Neuronal stem cell (in vitro differentiated cells): ENCODE results near the gene TTC33.

Experiments
- DNase-seq: peaks from one replicate; pipeline ENCODE4 v3.0.0-alpha.2; 2013; ENCODE audit warnings: low spot score
- H2AFZ ChIP-seq: one replicate; pipeline ENCODE4 v1.6.1; 2013; ENCODE audit warnings: mild to moderate bottlenecking, low read length, inconsistent platforms
- H2AK5ac ChIP-seq: 2 replicates; pipeline ENCODE4 v1.6.1; 2013; ENCODE audit warnings: low read depth, mild to moderate bottlenecking, inconsistent platforms, low read length, moderate library complexity, mixed read lengths
- H2BK120ac ChIP-seq: 2 replicates; pipeline ENCODE4 v1.6.1; 2013; ENCODE audit warnings: low read depth, mild to moderate bottlenecking, inconsistent platforms, low read length, moderate library complexity, mixed read lengths
- H2BK12ac ChIP-seq: one replicate; pipeline ENCODE4 v1.6.1; 2013; ENCODE audit warnings: low read length, inconsistent platforms
- H2BK15ac ChIP-seq: 2 replicates; pipeline ENCODE4 v1.6.1; 2013; ENCODE audit warnings: mild to moderate bottlenecking, low read length, inconsistent platforms, mixed read lengths
- H2BK5ac ChIP-seq: one replicate; pipeline ENCODE4 v1.6.1; 2013; ENCODE audit warnings: inconsistent platforms, mild to moderate bottlenecking, low read length, moderate library complexity
- H3K14ac ChIP-seq: one replicate; pipeline ENCODE4 v1.6.1; 2013; ENCODE audit warnings: low read length, inconsistent platforms
- H3K18ac ChIP-seq: 2 replicates; pipeline ENCODE4 v1.6.1; 2013; ENCODE audit warnings: low read length, inconsistent platforms
- H3K23ac ChIP-seq: 2 replicates; pipeline ENCODE4 v1.6.1; 2013; ENCODE audit warnings: low read depth, mild to moderate bottlenecking, mixed read lengths, low read length, inconsistent platforms; ENCODE audit not compliant: poor library complexity
- H3K27ac ChIP-seq: replicated peaks from 3 replicates; pipeline ENCODE4 v1.5.1; 2013; ENCODE audit warnings: low read length, inconsistent platforms
- H3K27me3 ChIP-seq, 3 experiments: 2 replicates each; pipeline ENCODE4 v1.6.1; 2013; ENCODE audit warnings: low read length in 3 of 3, mild to moderate bottlenecking in 2 of 3, inconsistent platforms in 1 of 3, low read depth in 1 of 3, mixed read lengths in 1 of 3, moderate library complexity in 1 of 3; ENCODE audit not compliant: control insufficient read depth in 3 of 3, insufficient read depth in 3 of 3
- H3K36me3 ChIP-seq, 2 donors: replicated peaks in 1 of 2; 2 replicates each; pipeline ENCODE4 v1.6.1; 2013; ENCODE audit warnings: low read length in 2 of 2; ENCODE audit not compliant: control insufficient read depth in 2 of 2, insufficient read depth in 2 of 2
- H3K4ac ChIP-seq: 2 replicates; pipeline ENCODE4 v1.6.1; 2013; ENCODE audit warnings: inconsistent platforms, mild to moderate bottlenecking, low read length, moderate library complexity
- H3K4me1 ChIP-seq, 2 donors: 1 replicate in 1 of 2; 2 replicates in 1 of 2; pipeline ENCODE4 v1.6.1; 2013; ENCODE audit warnings: low read length in 2 of 2, low read depth in 1 of 2; ENCODE audit not compliant: control insufficient read depth in 2 of 2, insufficient read depth in 1 of 2
- H3K4me2 ChIP-seq: one replicate; pipeline ENCODE4 v1.6.1; 2013; ENCODE audit warnings: mild to moderate bottlenecking, low read length, inconsistent platforms; ENCODE audit not compliant: insufficient read depth, poor library complexity, severe bottlenecking
- H3K4me3 ChIP-seq, 2 donors: 2 replicates each; pipeline ENCODE4 v1.5.1; 2013; ENCODE audit warnings: low read length in 2 of 2, mild to moderate bottlenecking in 2 of 2, inconsistent platforms in 1 of 2, moderate library complexity in 1 of 2
- H3K79me1 ChIP-seq: one replicate; pipeline ENCODE4 v1.6.1; 2013; ENCODE audit warnings: low read depth, mild to moderate bottlenecking, inconsistent platforms, low read length, moderate library complexity
- H3K9ac ChIP-seq: one replicate; pipeline ENCODE4 v1.6.1; 2013; ENCODE audit warnings: mild to moderate bottlenecking, low read depth, low read length, inconsistent platforms; ENCODE audit not compliant: poor library complexity
- H3K9me3 ChIP-seq, 2 donors: replicated peaks in 1 of 2; 2 replicates each; pipeline versions ENCODE3 to v1.6.1; 2013; ENCODE audit warnings: low read length in 2 of 2, mild to moderate bottlenecking in 2 of 2, inconsistent platforms in 1 of 2, low read depth in 1 of 2, mixed read lengths in 1 of 2, moderate library complexity in 1 of 2; ENCODE audit not compliant: control insufficient read depth in 2 of 2, insufficient read depth in 1 of 2
- H4K8ac ChIP-seq: one replicate; pipeline ENCODE4 v1.6.1; 2013; ENCODE audit warnings: low read depth, mild to moderate bottlenecking, inconsistent platforms, low read length, moderate library complexity
- H4K91ac ChIP-seq: one replicate; pipeline ENCODE4 v1.6.1; 2013; ENCODE audit warnings: low read length, low read depth, mild to moderate bottlenecking, inconsistent platforms; ENCODE audit not compliant: poor library complexity
- WGBS, 2 donors: extraction: QIAGEN DNeasy Blood & Tissue Kit; methylation state at CpG; one replicate each; pipeline ENCODE4 v1.1.7; 2013; ENCODE audit warnings: missing lambda C conversion rate in 2 of 2, mixed read lengths in 1 of 2; ENCODE audit not compliant: insufficient read length in 2 of 2, insufficient replicate concordance in 1 of 2; ENCODE audit errors: extremely low coverage in 2 of 2; 5-methylcytosine and 5-hydroxymethylcytosine counted together

The TTC33 gene

DNA sequence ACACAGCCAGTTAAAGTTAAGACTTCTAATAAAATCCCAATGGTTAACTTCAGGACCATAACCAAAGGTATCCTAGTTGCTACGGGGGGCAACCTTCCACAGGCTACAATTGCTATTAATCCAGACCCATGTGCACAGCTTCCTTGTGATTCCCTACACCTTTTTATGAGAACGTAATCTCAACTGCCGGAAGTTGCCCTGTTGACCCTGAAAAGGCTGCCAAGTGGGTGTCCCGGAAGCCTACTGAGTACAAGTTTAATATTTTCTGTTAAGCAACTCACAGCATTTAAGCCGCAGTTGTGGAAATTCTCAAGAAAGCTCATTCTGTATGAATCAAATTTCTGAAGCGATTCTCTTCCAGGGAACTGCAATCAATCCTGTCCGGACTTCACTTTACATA lies 124.5 kb downstream of the TTC33 start:
- no peaks in the 10 kb centered on the region for H3K36me3 ChIP-seq
- no peaks in the 10 kb centered on the region for H3K79me1 ChIP-seq
- H3K27ac ChIP-seq, result no peak overlapping the region
- no peak overlapping the region for H2AK5ac ChIP-seq
- no peak overlapping the region for H3K4ac ChIP-seq
- H3K27me3 ChIP-seq, result no peaks in the 10 kb centered on the region
- H3K4me1 ChIP-seq, result no peaks in the 10 kb centered on the region
- H3K9me3 ChIP-seq, result no peaks in the 10 kb centered on the region
- no peak for DNase-seq
- H4K8ac ChIP-seq, result no peak overlapping the region
- no peak overlapping the region for H4K91ac ChIP-seq
- H2BK120ac ChIP-seq, result no peak overlapping the region
- H3K9ac ChIP-seq, result no peak overlapping the region
- H2BK15ac ChIP-seq, result no peak overlapping the region
- no peak overlapping the region for H3K4me3 ChIP-seq
- WGBS, 2 donors, result no CpG with 5 or more reads among the region's 7 CpGs
- H2BK5ac ChIP-seq, result no peak overlapping the region
- H2AFZ ChIP-seq, result no peak overlapping the region
- no peak overlapping the region for H3K14ac ChIP-seq
- H3K4me2 ChIP-seq, result no peak overlapping the region
- no peak overlapping the region for H2BK12ac ChIP-seq
- H3K18ac ChIP-seq, result no peak overlapping the region
- H3K23ac ChIP-seq, result no peak overlapping the region

DNA sequence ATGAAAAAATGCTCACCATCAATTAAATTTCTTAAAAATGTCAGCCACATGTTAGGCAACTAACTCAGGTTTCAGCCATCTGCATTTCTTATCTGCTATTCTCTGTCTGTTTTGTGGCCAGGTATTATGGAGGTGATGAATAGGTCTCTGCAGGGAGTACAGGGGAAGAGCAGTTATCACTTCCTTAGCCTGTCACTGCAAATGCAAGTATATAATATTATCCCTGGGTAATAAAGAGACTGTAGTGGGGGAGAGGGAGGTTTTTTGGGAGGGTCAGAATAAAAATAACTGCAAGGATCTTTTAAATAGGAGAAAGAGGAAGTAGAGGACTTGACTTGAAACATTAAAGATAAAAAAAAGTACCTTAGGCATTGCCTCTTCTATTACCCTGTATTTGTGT lies 125.6 kb downstream of the TTC33 start:
- no peak overlapping the region for H3K18ac ChIP-seq
- no peak overlapping the region for H2BK15ac ChIP-seq
- H2BK120ac ChIP-seq, result no peak overlapping the region
- no peak for DNase-seq
- no peak overlapping the region for H3K4me3 ChIP-seq
- no peak overlapping the region for H4K8ac ChIP-seq
- H3K4ac ChIP-seq, result no peak overlapping the region
- H4K91ac ChIP-seq, result no peak overlapping the region
- H3K4me1 ChIP-seq, result no peaks in the 10 kb centered on the region
- H3K36me3 ChIP-seq, result no peaks in the 10 kb centered on the region
- H2AK5ac ChIP-seq, result no peak overlapping the region
- no peaks in the 10 kb centered on the region for H3K79me1 ChIP-seq
- no peak overlapping the region for H3K23ac ChIP-seq
- no peak overlapping the region for H3K4me2 ChIP-seq
- no peak overlapping the region for H3K27ac ChIP-seq
- no peak overlapping the region for H2AFZ ChIP-seq
- H3K9me3 ChIP-seq, result no peaks in the 10 kb centered on the region
- H2BK5ac ChIP-seq, result no peak overlapping the region
- no peak overlapping the region for H2BK12ac ChIP-seq
- no peak overlapping the region for H3K9ac ChIP-seq
- H3K27me3 ChIP-seq, result no peaks in the 10 kb centered on the region
- H3K14ac ChIP-seq, result no peak overlapping the region

DNA sequence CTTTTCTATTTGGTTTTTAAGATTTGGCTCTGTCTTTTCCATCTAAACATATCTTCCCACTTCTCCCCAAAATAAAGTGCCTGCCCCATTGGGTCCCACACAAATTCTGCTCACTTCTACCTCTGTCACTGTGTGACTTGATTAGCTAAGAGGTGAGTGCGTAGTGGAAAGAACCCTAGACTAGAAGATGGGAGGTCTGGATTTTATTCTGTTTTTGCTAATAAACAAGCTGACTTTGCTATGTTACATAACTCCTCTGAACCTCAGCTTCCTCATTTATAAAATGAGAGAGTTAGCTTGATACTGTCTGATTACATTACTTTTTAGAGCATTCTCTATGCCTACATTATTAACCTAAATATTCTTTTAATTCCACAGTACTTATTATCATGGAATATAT lies 127.4 kb downstream of the TTC33 start:
- Histone ChIP-seq H3K79me1 (no peaks in the 10 kb centered on the region), H3K4me3 (no peak overlapping the region), H3K4me2 (no peak overlapping the region), H3K18ac (no peak overlapping the region), H4K8ac (no peak overlapping the region), H2BK5ac (no peak overlapping the region), H2BK12ac (no peak overlapping the region), H2AK5ac (no peak overlapping the region), H3K4me1 (no peaks in the 10 kb centered on the region), H3K36me3 (no peaks in the 10 kb centered on the region), H4K91ac (no peak overlapping the region), H3K23ac (no peak overlapping the region), H3K9me3 (no peaks in the 10 kb centered on the region), H2BK15ac (no peak overlapping the region), H3K27me3 (no peaks in the 10 kb centered on the region), H3K14ac (no peak overlapping the region), H3K27ac (no peak overlapping the region), H3K4ac (no peak overlapping the region), H2BK120ac (no peak overlapping the region), H3K9ac (no peak overlapping the region), H2AFZ (no peak overlapping the region)
- no CpG with 5 or more reads among the region's 1 CpG for WGBS, 2 donors
- no peak for DNase-seq

GRCh38 chr5:40627706-40628105 lies 128.1 kb downstream of the TTC33 start:
- H2AK5ac ChIP-seq, result no peak overlapping the region
- H2BK5ac ChIP-seq, result no peak overlapping the region
- H3K36me3 ChIP-seq, result no peaks in the 10 kb centered on the region
- H2AFZ ChIP-seq, result no peak overlapping the region
- no peak overlapping the region for H2BK12ac ChIP-seq
- H2BK120ac ChIP-seq, result no peak overlapping the region
- no peak overlapping the region for H3K18ac ChIP-seq
- no peak overlapping the region for H3K9ac ChIP-seq
- no peak overlapping the region for H2BK15ac ChIP-seq
- no peaks in the 10 kb centered on the region for H3K79me1 ChIP-seq
- no CpG with 5 or more reads among the region's 2 CpGs for WGBS, 2 donors
- no peaks in the 10 kb centered on the region for H3K9me3 ChIP-seq
- no peak overlapping the region for H4K8ac ChIP-seq
- no peak overlapping the region for H3K14ac ChIP-seq
- no peak overlapping the region for H3K4me3 ChIP-seq
- no peak for DNase-seq
- H3K4me1 ChIP-seq, result no peaks in the 10 kb centered on the region
- no peak overlapping the region for H3K4me2 ChIP-seq
- H3K4ac ChIP-seq, result no peak overlapping the region
- no peak overlapping the region for H3K27ac ChIP-seq
- H3K23ac ChIP-seq, result no peak overlapping the region
- H4K91ac ChIP-seq, result no peak overlapping the region
- H3K27me3 ChIP-seq, result no peaks in the 10 kb centered on the region
